NK-92 (cell line): ENCODE results near the gene SPACA7.
"Not testable (repeated sequence)": the region's sequence is repeated elsewhere in the genome, so short reads cannot be mapped to it uniquely, and the experiment has no call there.

ENCODE experiments used
- DNase-seq: peaks from one replicate; lab custom pipeline; 2025; ENCODE audit not compliant: unreplicated experiment; lab: John Stamatoyannopoulos, UW

Gene SPACA7

GRCh38 chr13:112416647-112417046 lies 40.5 kb downstream of the SPACA7 start:
- no peak for DNase-seq

DNA sequence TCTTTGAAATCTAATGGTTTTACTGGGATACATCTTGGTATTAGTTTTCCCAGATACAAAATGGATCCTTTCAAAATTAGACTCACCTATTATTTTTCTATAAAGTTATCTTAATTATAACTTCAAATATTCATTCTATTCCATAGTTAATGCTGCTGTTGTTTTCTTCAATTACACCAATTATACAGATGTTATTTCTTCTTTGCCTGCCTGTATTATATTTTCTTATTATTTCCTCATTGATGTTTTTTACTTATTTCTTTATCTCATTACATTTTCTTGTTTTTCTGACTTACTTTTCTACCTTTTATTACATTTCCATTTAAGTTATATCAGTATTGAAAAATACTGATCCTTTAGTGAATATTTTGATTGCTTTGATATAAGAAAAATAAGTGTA lies 40.9 kb downstream of the SPACA7 start:
- DNase-seq, result no peak

DNA sequence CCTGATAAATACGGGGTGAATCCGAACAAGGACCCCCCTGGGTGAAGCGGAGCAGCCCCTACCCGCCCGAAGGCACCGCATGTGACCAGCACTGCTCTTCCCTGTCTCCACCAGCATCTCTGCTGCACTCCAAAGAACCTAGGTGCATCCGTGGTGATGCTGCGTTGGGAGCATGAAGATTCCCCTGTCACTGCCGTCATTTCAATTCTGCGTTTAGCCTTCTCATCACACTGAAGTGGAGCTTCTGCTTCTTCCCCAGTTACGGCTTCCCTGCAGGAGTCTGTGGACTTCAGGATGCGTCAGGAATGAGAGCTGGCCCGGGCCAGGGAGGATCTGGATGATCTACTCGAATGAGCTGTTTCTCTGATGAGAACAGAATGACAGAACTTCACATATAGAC lies 47.9 kb downstream of the SPACA7 start:
- no peak for DNase-seq

DNA sequence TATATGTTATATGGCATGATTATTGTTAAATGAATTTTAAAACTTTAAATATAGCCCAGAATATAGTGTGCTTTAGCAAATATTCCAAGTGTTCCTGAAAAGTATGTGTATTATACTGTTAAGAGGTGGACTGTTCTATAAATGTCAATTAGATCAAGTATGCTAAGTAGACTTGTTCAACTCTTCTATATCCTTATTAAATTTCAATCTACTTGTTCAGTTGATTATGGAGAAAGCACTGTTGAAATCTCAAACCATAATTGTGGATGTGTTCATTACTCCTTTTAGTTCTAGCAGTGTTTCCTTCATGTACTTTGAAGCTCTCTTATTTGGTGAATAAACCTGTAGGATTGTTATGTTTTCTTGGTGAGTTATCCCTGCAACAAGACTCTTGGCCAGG lies 52.5 kb downstream of the SPACA7 start:
- no peak for DNase-seq

GRCh38 chr13:112431734-112432133 lies 55.6 kb downstream of the SPACA7 start:
- DNase-seq, result no peak

GRCh38 chr13:112432734-112433133 lies 56.6 kb downstream of the SPACA7 start:
- not testable (repeated sequence) for DNase-seq

- DNase-seq, result not testable (repeated sequence)
Observed at GRCh38 chr13:112433517-112433916, 57.4 kb downstream of the SPACA7 start.

GRCh38 chr13:112434032-112434431 lies 57.9 kb downstream of the SPACA7 start:
- no peak for DNase-seq

DNA sequence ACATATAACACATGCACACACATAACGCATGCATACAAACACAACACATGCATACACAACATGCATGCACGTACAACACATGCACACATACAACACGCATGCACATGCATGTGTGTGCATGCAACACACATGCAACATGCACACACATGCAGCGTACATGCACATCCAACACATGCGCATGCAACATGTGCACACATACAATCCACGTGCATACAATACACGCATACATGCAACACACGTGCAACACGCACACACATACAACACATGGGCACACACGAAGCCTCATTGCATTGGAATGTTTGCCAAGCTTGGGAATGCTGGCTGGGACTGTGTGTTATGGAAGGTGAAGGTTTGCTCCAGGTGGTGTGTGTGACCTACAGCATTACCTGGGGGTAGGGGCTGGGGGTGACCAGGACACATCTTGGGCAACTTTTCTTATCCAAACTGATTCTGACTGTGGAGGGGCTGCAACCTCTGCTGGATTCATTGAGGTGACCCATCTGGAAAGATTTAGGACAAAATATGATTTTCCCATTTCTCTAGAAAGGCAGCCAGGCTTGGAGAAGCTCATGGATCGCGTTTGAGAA lies 58.9 kb downstream of the SPACA7 start:
- DNase-seq, result no peak

- DNase-seq, result no peak
Observed at GRCh38 chr13:112435973-112436372, 59.8 kb downstream of the SPACA7 start.

- no peak for DNase-seq
Observed at GRCh38 chr13:112438094-112438493, 61.9 kb downstream of the SPACA7 start.

- DNase-seq, result no peak
Observed at GRCh38 chr13:112438515-112438914, 62.4 kb downstream of the SPACA7 start.

GRCh38 chr13:112441226-112441625 lies 65.1 kb downstream of the SPACA7 start:
- DNase-seq, result no peak

GRCh38 chr13:112441779-112442310 lies 65.7 kb downstream of the SPACA7 start:
- no peak for DNase-seq

GRCh38 chr13:112442483-112443090 lies 66.4 kb downstream of the SPACA7 start:
- no peak for DNase-seq

- DNase-seq, result no peak
Observed at GRCh38 chr13:112443191-112443994, 67.2 kb downstream of the SPACA7 start.

- no peak for DNase-seq
Observed at GRCh38 chr13:112443995-112444311, 67.8 kb downstream of the SPACA7 start.

GRCh38 chr13:112444416-112445399 lies 68.6 kb downstream of the SPACA7 start:
- DNase-seq, result no peak

DNA sequence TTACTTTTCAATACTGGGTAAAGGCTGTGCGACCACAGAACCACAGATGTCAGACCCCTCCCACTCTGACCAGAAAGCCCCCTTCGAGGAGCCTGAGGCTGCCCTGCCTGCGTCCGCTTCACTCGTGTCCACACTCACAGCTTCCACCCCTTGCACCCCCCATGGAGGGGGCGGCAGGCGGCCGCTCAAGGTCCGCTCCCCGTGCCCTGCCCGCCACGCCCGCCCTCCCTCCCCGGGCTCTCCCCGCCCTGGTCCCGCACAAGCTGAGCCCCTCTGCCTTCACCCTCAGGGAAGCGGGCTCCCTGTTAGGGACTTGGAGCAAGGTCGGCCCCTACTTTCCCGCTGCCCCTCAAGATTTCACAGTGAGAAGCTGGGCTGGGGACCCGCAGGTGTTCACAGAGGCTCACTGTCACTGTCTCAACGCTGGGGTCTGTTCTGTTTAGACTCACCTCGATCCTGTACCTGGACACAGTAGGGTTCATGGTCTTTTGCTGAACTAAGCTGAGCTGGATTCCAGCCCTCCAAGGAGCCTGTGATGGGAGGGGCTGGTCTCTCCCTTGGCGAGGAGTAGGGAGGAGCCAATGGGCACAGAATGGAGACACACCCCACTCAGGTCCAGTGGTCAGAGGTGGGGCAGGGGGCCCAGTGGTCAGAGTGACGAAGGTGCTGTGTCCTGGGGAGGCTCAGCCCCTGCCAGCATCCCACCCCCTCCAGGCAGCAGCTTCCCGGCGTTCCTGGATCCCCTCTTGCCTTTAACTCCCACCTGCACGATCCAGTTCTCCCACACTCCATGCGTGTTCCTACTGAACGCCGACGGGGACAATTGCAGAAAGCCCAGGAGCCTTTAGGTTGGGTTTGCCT lies 69.5 kb downstream of the SPACA7 start:
- no peak for DNase-seq

DNA sequence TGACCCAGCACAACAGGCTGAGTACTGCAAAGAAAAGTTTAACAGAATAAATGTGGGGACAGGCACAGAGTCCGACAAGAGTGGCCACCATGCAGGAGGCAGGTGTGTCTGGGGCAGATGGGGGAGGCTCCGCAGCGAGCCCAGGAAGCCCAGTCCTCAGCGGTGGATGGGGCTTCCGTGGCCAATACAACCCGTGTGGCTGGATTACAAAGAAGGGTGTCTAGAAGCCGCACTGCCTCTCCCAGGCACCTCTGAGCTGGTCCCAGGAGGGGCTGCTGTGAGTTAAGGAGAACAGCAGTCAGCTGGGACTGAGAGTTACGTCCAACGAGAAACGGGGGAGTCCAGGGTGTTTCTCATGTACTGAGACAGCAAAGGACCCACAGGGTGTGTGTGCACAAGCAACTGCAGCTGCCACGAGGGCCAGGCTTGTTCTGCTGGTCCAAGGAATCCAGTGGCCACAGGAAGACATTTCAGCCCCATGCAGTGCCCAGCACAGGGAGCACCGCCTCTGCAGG lies 70.2 kb downstream of the SPACA7 start:
- no peak for DNase-seq
